K562 (cell line): ENCODE measurements around the gene ZFP69. TPM values are rescaled to one million over a fixed set of nuclear protein-coding genes. Genes with fewer than 3 reads are reported as not detected.

ENCODE experiments used
- CBX1 ChIP-seq: sonication (generic); IDR thresholded peaks from 2 replicates; pipeline ENCODE4 v1.6.1; 2016; ENCODE audit warnings: antibody characterized with exemption, low read depth, mild to moderate bottlenecking
- E2F6 ChIP-seq, 2 experiments: IDR thresholded peaks; 2 replicates each; pipeline ENCODE4 v1.6.1; 2011; ENCODE audit warnings: borderline replicate concordance in 1 of 2, control low read depth in 1 of 2, low read depth in 1 of 2, low read length in 1 of 2, mild to moderate bottlenecking in 1 of 2, mixed read lengths in 1 of 2, moderate library complexity in 1 of 2; ENCODE audit not compliant: insufficient read depth in 1 of 2, insufficient read length in 1 of 2, poor library complexity in 1 of 2, severe bottlenecking in 1 of 2; ENCODE audit errors: extremely low read depth in 1 of 2
- ELF1 ChIP-seq: fragments of 200-800 bp; sonication (Bioruptor generic); IDR thresholded peaks from 2 replicates; pipeline ENCODE4 v1.6.1; 2016; ENCODE audit warnings: missing genetic modification characterization, missing compliant biosample characterization
- ELF4 ChIP-seq: fragments of 450-650 bp; formaldehyde crosslinking; IDR thresholded peaks from 2 replicates; pipeline ENCODE4 v1.4.0; 2022; ENCODE audit warnings: missing genetic modification characterization
- ESRRA ChIP-seq: fragments of 450-650 bp; IDR thresholded peaks from 2 replicates; pipeline ENCODE4 v1.6.1; 2014; ENCODE audit warnings: low read depth, mild to moderate bottlenecking, moderate library complexity, borderline replicate concordance
- GATAD2B ChIP-seq: fragments of 450-650 bp; IDR thresholded peaks from 2 replicates; pipeline ENCODE4 v1.6.1; 2017; ENCODE audit warnings: mild to moderate bottlenecking, borderline replicate concordance
- GTF2E2 ChIP-seq: fragments of 200-800 bp; sonication (Bioruptor generic); IDR thresholded peaks from 2 replicates; pipeline ENCODE4 v1.6.1; 2016; ENCODE audit warnings: missing genetic modification characterization, missing compliant biosample characterization
- HDAC8 ChIP-seq: fragments of 450-650 bp; IDR thresholded peaks from 2 replicates; pipeline ENCODE4 v1.6.1; 2016; ENCODE audit warnings: mild to moderate bottlenecking, missing genetic modification characterization, moderate library complexity, missing compliant biosample characterization
- MAX ChIP-seq: sonication (generic); formaldehyde crosslinking; IDR thresholded peaks from 2 replicates; pipeline ENCODE4 v1.9.0; 2022; ENCODE audit warnings: mild to moderate bottlenecking, missing genetic modification reagents
- NR3C1 ChIP-seq: sonication (generic); formaldehyde crosslinking; IDR thresholded peaks from 2 replicates; pipeline ENCODE4 v1.8.1; 2022; ENCODE audit warnings: missing genetic modification reagents
- PHF20 ChIP-seq: fragments of 450-650 bp; IDR thresholded peaks from 2 replicates; pipeline ENCODE4 v1.6.1; 2018; ENCODE audit not compliant: partially characterized antibody
- SRSF9 ChIP-seq: fragments of 200-400 bp; formaldehyde crosslinking; IDR thresholded peaks from 2 replicates; pipeline ENCODE4 v1.6.1; 2017; ENCODE audit warnings: low read depth, low read length, borderline replicate concordance
- ZBTB1 ChIP-seq: sonication (generic); formaldehyde crosslinking; IDR thresholded peaks from 2 replicates; pipeline ENCODE4 v1.8.1; 2023; ENCODE audit warnings: missing genetic modification reagents, low read depth, mild to moderate bottlenecking, borderline replicate concordance
- ZNF318 ChIP-seq, 2 experiments: fragments of 450-650 bp; IDR thresholded peaks; 2 replicates each; pipeline ENCODE4 v1.6.1; 2016; ENCODE audit warnings: mild to moderate bottlenecking in 2 of 2, borderline replicate concordance in 1 of 2, low read depth in 1 of 2, moderate library complexity in 1 of 2
- ZNF740 ChIP-seq, 3 experiments: fragments of 200-800 bp in 1 of 3; sonication (Bioruptor generic) in 1 of 3; sonication (generic) in 1 of 3; formaldehyde crosslinking in 1 of 3; IDR thresholded peaks; 2 replicates each; pipeline versions ENCODE4 v1.6.1 to v1.8.0; 2016 to 2022; ENCODE audit warnings: mild to moderate bottlenecking in 2 of 3, missing compliant biosample characterization in 2 of 3, missing genetic modification characterization in 2 of 3, missing genetic modification reagents in 1 of 3
- polyA plus RNA-seq, 8 experiments: library from polyadenylated mRNA; depleted of rRNA in 4 of 8; stranded (reverse) in 5 of 8; unstranded in 3 of 8; fragments of >200 nt; fragmentation: Nextera tagmentation in 2 of 8; fragmentation: Illumina TruSeq in 1 of 8; extraction: Ambion mirVana in 2 of 8; extraction: Trizol in 1 of 8; gene quantifications; 2 replicates each; pipeline versions ENCODE4 v1.2.1 to v1.2.3, GENCODE V29; 2011 to 2014; ENCODE audit warnings: inconsistent platforms in 1 of 8, missing spikeins in 1 of 8
- total RNA-seq, 7 experiments: library from RNA; depleted of rRNA in 6 of 7; stranded (reverse); fragments of >200 nt in 6 of 7; fragmentation: Illumina TruSeq in 2 of 7; extraction: Trizol in 2 of 7; gene quantifications; 2 replicates each; pipeline versions ENCODE4 v1.2.1 to v1.2.3, GENCODE V29; 2011 to 2021; ENCODE audit warnings: low replicate concordance in 1 of 7

The ZFP69 gene
- total and polyA plus RNA-seq, 9 of the 15 experiments (the other 6 are each of a cell fraction or from before 2014, with no cell fraction given), result 2.0 to 8.4 (median 5.7) TPM

GRCh38 chr1:40476924-40477677, at the start of gene ZFP69 (continued):
- TF ChIP-seq ZNF318 (IDR thresholded peaks at IDR 0.05; ENCODE audit: borderline replicate concordance in 1 of 2, low read depth in 1 of 2) (no peak), ZNF740 (CRISPR knock-in tag; IDR thresholded peaks at IDR 0.05) (peak; percentile 71; the same call in 1 of the 2 replicates), ZNF740 (tag; IDR thresholded peaks at IDR 0.05) (no peak), HDAC8 (peak; percentile 37; the same call in 1 of the 2 replicates), ZBTB1 (CRISPR knock-in tag) (peak; percentile 48; the same call in 1 of the 2 replicates), PHF20 (peak; percentile 90), GATAD2B (peak; percentile 86; the same call in 1 of the 2 replicates), ESRRA (peak; percentile 35; the same call in 1 of the 2 replicates), E2F6 (IDR thresholded peaks at IDR 0.05; ENCODE audit: borderline replicate concordance in 1 of 2, extremely low read depth in 1 of 2, insufficient read depth in 1 of 2, insufficient read length in 1 of 2, low read depth in 1 of 2, low read length in 1 of 2, poor library complexity in 1 of 2, severe bottlenecking in 1 of 2) (peak; percentile 90 to 97), ELF4 (0 out of 2 replicates have a peak, but pooled peaks have one; percentile 27), SRSF9 (no peak), CBX1 (peak; percentile 97), NR3C1 (peak; percentile 93), ELF1 (tag) (peak; percentile 96), MAX (CRISPR knock-in tag) (peak; percentile 95), GTF2E2 (tag) (no peak; the same call in 1 of the 2 replicates)
